HG02678 (cell line): ENCODE data around the gene LRRTM4.
"Not testable (repeated sequence)": the region's sequence is repeated elsewhere in the genome, so short reads cannot be mapped to it uniquely, and the experiment has no call there.

Experiments used
- ATAC-seq: cut with Tn5 transposase; IDR thresholded peaks from one replicate; pipeline ENCODE4 v1.9.1; 2021; ENCODE audit warnings: mild to moderate bottlenecking, moderate library complexity; ENCODE audit not compliant: unreplicated experiment

The LRRTM4 gene

GRCh38 chr2:77088424-77088823 is 433.8 kb downstream of the LRRTM4 start:
- not testable (repeated sequence) for ATAC-seq

- no peak for ATAC-seq
Observed at GRCh38 chr2:77087987-77088414, 434.2 kb downstream of the LRRTM4 start.

GRCh38 chr2:77086478-77086877 is 435.7 kb downstream of the LRRTM4 start:
- no peak for ATAC-seq

GRCh38 chr2:77086051-77086450 is 436.1 kb downstream of the LRRTM4 start:
- ATAC-seq = no peak

GRCh38 chr2:77085561-77085960 is 436.6 kb downstream of the LRRTM4 start:
- no peak for ATAC-seq

- ATAC-seq = no peak
Observed at GRCh38 chr2:77081597-77081996, 440.6 kb downstream of the LRRTM4 start.

GRCh38 chr2:77064324-77064723 is 457.9 kb downstream of the LRRTM4 start:
- ATAC-seq = no peak

GRCh38 chr2:77054938-77055337 is 467.2 kb downstream of the LRRTM4 start:
- ATAC-seq = no peak

GRCh38 chr2:77046339-77046738 is 475.8 kb downstream of the LRRTM4 start:
- no peak for ATAC-seq

- not testable (repeated sequence) for ATAC-seq
Observed at GRCh38 chr2:77045456-77045855, 476.7 kb downstream of the LRRTM4 start.

GRCh38 chr2:77034445-77034844 is 487.7 kb downstream of the LRRTM4 start:
- ATAC-seq = no peak

GRCh38 chr2:77029237-77029636 is 492.9 kb downstream of the LRRTM4 start:
- ATAC-seq = not testable (repeated sequence)

- ATAC-seq = no peak
Observed at GRCh38 chr2:77028032-77028600, 494.1 kb downstream of the LRRTM4 start.

GRCh38 chr2:77025714-77026113 is 496.5 kb downstream of the LRRTM4 start:
- ATAC-seq = no peak

GRCh38 chr2:77021161-77021560 is 501.0 kb downstream of the LRRTM4 start:
- no peak for ATAC-seq

- no peak for ATAC-seq
Observed at GRCh38 chr2:77018219-77018618, 504.0 kb downstream of the LRRTM4 start.

- no peak for ATAC-seq
Observed at GRCh38 chr2:77017355-77017745, 504.8 kb downstream of the LRRTM4 start.

GRCh38 chr2:77016443-77017354 is 505.5 kb downstream of the LRRTM4 start:
- ATAC-seq = no peak

- no peak for ATAC-seq
Observed at GRCh38 chr2:77013953-77014352, 508.2 kb downstream of the LRRTM4 start.

- no peak for ATAC-seq
Observed at GRCh38 chr2:77013457-77013856, 508.7 kb downstream of the LRRTM4 start.

- no peak for ATAC-seq
Observed at GRCh38 chr2:77009307-77009706, 512.9 kb downstream of the LRRTM4 start.

GRCh38 chr2:77008853-77009252 is 513.3 kb downstream of the LRRTM4 start:
- ATAC-seq = no peak
